ENCODE measurements around the gene OTX2. TPM values are rescaled to one million over a fixed set of nuclear protein-coding genes. Genes with fewer than 3 reads are reported as not detected.

OTX2 gene
- total and polyA plus RNA-seq, 11 donors = not detected

DNA sequence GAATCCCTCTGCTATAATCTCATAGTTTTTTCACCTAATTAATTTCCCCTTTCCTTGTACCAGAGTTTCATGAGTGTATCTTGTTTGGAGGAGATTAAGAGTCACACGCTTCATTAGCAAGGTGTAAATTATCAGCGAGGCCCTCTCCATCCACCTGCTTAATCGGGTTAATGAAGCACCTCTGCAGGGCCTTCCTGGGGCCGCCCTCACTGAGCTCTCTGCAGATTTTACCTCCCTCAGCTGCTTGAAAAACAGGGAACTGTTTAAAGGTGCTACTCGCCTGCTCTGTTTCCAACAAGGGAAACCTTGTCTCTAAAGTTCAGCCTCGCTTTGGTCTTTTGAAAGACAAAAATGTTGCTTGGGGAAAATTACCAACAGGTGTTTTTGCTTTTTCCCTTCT, 35.8 kb downstream of the OTX2 start:
- no peak for TF ChIP-seq POLR2A (IDR thresholded peaks at IDR 0.05)
- TF ChIP-seq, protein P1, sequence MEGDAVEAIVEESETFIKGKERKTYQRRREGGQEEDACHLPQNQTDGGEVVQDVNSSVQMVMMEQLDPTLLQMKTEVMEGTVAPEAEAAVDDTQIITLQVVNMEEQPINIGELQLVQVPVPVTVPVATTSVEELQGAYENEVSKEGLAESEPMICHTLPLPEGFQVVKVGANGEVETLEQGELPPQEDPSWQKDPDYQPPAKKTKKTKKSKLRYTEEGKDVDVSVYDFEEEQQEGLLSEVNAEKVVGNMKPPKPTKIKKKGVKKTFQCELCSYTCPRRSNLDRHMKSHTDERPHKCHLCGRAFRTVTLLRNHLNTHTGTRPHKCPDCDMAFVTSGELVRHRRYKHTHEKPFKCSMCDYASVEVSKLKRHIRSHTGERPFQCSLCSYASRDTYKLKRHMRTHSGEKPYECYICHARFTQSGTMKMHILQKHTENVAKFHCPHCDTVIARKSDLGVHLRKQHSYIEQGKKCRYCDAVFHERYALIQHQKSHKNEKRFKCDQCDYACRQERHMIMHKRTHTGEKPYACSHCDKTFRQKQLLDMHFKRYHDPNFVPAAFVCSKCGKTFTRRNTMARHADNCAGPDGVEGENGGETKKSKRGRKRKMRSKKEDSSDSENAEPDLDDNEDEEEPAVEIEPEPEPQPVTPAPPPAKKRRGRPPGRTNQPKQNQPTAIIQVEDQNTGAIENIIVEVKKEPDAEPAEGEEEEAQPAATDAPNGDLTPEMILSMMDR (IDR thresholded peaks at IDR 0.05) = no peak
- H3K4me3 ChIP-seq = no peak overlapping the region
- ATAC-seq (no peak), DNase-seq (no peak)
- no peaks in the 10 kb centered on the region for H3K9me3 ChIP-seq
- H3K4me1 ChIP-seq = no peaks in the 10 kb centered on the region
- H3K27ac ChIP-seq = no peak overlapping the region
- intact Hi-C loops (cut with DNase I) = no loop called here
- 34 to 40% (median 37%) methylated on average over 6 of the region's 6 CpGs for WGBS, 4 donors
- H3K36me3 ChIP-seq = no peaks in the 10 kb centered on the region
- H3K27me3 ChIP-seq = peaks cover 0 to 21% (median 2%) of the 10 kb centered on the region in 9 donors

DNA sequence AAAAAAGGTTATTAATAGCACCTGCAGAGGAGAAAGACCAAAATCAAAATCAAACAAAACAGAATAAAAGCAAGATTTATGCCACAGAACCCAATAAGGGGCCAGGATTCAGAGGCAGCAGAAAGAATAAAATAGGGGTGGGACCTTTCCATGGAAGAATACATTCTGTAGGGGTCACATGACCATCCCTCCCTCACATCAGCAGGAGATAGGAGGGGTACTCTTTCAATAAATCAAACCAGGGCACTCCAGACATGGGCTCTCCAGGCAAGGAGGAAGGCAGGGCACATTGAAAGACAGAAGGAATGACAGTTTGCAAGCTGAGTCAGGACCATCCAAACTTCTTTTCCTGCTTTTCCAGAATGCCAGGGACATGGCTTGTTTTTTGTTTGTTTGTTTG, 39.8 kb downstream of the OTX2 start:
- TF ChIP-seq POLR2A (IDR thresholded peaks at IDR 0.05) = no peak
- TF ChIP-seq, protein P1 (IDR thresholded peaks at IDR 0.05) = no peak

DNA sequence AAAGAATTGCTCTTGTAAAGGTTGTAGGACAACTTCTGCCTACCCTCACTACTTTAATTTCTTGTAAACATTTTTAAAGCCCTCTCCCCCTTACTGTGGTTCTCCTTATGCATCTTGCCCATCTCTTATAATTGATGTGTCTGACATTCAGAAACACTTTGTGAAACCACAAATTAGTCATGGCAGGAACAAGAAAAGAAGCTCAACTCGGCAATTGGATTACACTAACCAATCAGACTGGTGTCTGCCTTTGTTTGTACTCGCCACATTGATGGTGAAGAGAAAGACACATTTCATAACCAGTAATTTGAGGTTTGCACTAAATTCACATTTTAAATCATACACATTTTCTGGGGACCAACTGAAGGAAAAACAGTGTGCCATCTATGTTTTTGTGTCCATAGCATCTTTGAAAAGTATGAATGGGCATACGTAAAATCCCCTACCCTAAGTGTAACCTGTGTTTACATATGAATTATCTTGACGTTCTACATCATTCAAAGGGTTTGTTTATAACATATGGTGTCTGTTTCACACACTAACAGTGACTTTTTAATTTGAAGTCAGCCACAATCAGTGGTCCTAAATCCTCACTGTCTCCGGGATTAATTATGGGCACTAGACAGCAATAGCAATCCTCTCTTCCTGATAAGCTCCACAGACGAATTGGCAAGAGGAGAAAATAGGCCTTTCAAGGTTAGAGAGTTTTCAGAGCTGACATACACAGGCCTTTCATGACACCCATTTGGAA, 49.9 kb downstream of the OTX2 start:
- no peaks in the 10 kb centered on the region for H3K4me1 ChIP-seq
- no peak overlapping the region for H3K27ac ChIP-seq
- DNase-seq (no peak), ATAC-seq (no peak)
- WGBS, 4 donors = 41 to 53% (median 48%) methylated on average over 6 of the region's 6 CpGs
- H3K36me3 ChIP-seq = no peaks in the 10 kb centered on the region
- peaks cover 0 to 8% (median 0%) of the 10 kb centered on the region in 9 donors for H3K27me3 ChIP-seq
- intact Hi-C loops (cut with DNase I) = no loop called here
- no peaks in the 10 kb centered on the region for H3K9me3 ChIP-seq
- no peak overlapping the region for H3K4me3 ChIP-seq
- TF ChIP-seq, protein P1 (IDR thresholded peaks at IDR 0.05) = no peak
- no peak for TF ChIP-seq POLR2A (IDR thresholded peaks at IDR 0.05)

More for the DNA sequence above, 39.8 kb downstream of the OTX2 start:
- H3K4me1 ChIP-seq = no peaks in the 10 kb centered on the region
- no peaks in the 10 kb centered on the region for H3K36me3 ChIP-seq
- DNase-seq (no peak), ATAC-seq (no peak)
- no peak overlapping the region for H3K4me3 ChIP-seq
- H3K27ac ChIP-seq = no peak overlapping the region
- peaks cover 0 to 14% (median 0%) of the 10 kb centered on the region in 9 donors for H3K27me3 ChIP-seq
- H3K9me3 ChIP-seq = no peaks in the 10 kb centered on the region
- intact Hi-C loops (cut with DNase I) = no loop called here

DNA sequence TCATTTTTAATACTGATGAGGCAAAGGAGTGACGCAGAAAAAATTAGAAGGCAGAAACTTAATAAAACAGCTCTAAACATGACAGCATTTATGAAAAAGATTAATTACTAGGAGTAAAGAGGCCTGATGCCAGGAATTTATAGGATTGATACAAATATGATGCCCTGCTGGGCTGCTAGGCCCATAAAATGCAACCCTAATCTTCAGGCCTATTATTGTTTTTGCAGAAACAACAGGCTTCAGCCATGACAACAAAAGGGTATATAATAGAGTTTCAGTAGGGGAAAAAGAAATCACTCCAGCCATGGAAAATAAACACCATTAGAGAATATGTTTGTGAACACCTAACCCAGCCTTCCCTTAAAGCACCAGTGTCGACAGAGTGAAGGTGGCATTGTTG, 50.6 kb downstream of the OTX2 start:
- H3K9me3 ChIP-seq = no peaks in the 10 kb centered on the region
- H3K4me3 ChIP-seq = no peak overlapping the region
- ATAC-seq = no peak
- no peak overlapping the region for H3K27ac ChIP-seq
- TF ChIP-seq POLR2A (IDR thresholded peaks at IDR 0.05) = no peak
- TF ChIP-seq, protein P1 (IDR thresholded peaks at IDR 0.05) = no peak
- no peak for DNase-seq
- H3K36me3 ChIP-seq = no peaks in the 10 kb centered on the region
- peaks cover 0 to 8% (median 0%) of the 10 kb centered on the region in 9 donors for H3K27me3 ChIP-seq
- intact Hi-C loops (cut with DNase I) = no loop called here
- 53 to 66% (median 62%) methylated on average over 2 of the region's 2 CpGs for WGBS, 4 donors
- H3K4me1 ChIP-seq = no peaks in the 10 kb centered on the region
